HG03460 (cell line): Measurements from ENCODE around the gene UPK3A.
A peak's percentile ranks its signal among the peaks of the same experiment; 100 is the strongest.

ENCODE experiments used
- ATAC-seq: cut with Tn5 transposase; IDR thresholded peaks from one replicate; pipeline ENCODE4 v1.9.1; 2021; ENCODE audit not compliant: unreplicated experiment

Gene UPK3A

GRCh38 chr22:45284705-45285262, at the start of gene UPK3A:
Gene UPK3A (plus strand): TSS chr22:45284949. CDS start chr22:45285014, 65 bp downstream.
- no peak for ATAC-seq

GRCh38 chr22:45235101-45235777, 49.5 kb upstream of the UPK3A start:
- ATAC-seq: peak; percentile 74

- no peak for ATAC-seq
Observed at GRCh38 chr22:45235851-45236342, 48.9 kb upstream of the UPK3A start.

GRCh38 chr22:45237065-45237990, 47.4 kb upstream of the UPK3A start:
- ATAC-seq: no peak

GRCh38 chr22:45238076-45238956, 46.4 kb upstream of the UPK3A start:
- ATAC-seq: no peak

- no peak for ATAC-seq
Observed at GRCh38 chr22:45238957-45239680, 45.6 kb upstream of the UPK3A start.

DNA sequence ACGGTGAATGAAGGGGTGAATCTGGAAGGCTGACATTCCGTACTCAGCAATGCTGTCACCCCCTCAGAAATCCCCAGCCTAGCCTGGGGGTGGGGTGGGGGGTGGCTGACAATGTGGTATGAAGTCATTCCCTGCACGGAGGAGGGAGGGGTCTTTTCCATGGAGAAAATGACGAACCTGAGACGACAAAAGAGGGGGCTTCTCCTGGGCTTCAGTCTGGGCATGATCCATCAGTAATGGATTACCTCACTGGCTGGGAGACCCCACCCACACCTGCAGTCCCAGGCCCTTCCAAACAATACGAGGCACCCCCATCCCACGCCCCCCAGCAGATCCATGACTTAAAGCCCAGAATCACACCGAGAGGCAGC, 45.1 kb upstream of the UPK3A start:
- no peak for ATAC-seq

- peak; percentile 4 for ATAC-seq
Observed at GRCh38 chr22:45240104-45240809, 44.5 kb upstream of the UPK3A start.

DNA sequence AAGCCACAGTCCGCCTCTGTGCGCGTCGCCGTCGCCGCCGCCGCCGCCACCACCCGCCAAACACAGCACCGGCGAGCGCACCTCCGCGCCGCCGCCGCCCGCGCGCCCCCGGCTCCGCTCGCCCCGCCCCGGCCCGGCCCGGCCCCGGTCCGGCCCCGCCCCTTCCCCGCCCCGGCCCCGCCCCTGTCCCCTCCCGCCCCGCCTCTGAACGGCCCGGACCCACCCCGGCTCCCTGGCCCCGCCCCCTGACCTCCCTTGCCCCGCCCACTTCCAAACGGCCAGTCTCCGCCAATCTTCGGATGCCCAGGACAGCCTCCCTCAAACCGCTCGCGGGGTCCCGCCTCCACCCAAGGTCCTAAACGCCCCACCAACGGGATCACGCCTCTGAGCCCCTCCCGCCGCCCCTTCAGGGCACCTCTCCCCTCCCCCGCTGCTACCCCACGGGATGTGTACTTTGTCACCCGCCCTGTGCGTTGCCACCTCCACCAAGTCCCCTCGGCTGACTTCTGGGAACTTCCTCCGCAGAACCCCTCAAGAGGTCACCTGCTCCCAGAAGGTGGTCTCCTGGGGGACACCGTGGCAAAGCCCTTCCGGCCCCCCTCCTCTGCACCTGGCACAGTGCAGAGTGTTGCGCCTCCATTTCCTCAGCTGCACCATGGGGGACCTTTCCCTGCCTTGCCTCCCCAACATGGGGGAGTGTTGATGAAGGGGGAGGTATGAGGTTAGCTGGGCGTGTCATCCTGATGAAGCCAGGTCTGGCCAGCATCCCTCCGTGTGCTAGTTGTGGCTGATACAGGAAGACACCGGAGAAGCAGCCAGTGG, 43.7 kb upstream of the UPK3A start, which contains the start of gene KIAA0930:
TSS of gene KIAA0930 (minus strand) at position 85 of the 822 bp plus-strand sequence. CDS start 191 bp downstream, outside the sequence.
- peak; percentile 58 for ATAC-seq

- ATAC-seq: no peak
Observed at GRCh38 chr22:45242778-45243191, 42.0 kb upstream of the UPK3A start.

GRCh38 chr22:45244916-45245315, 39.8 kb upstream of the UPK3A start:
- no peak for ATAC-seq

- no peak for ATAC-seq
Observed at GRCh38 chr22:45246060-45246985, 38.4 kb upstream of the UPK3A start.

GRCh38 chr22:45248832-45249561, 35.8 kb upstream of the UPK3A start:
- no peak for ATAC-seq

GRCh38 chr22:45251825-45252224, 32.9 kb upstream of the UPK3A start:
- ATAC-seq: no peak

- ATAC-seq: no peak
Observed at GRCh38 chr22:45253039-45253641, 31.6 kb upstream of the UPK3A start.

- no peak for ATAC-seq
Observed at GRCh38 chr22:45254388-45254787, 30.4 kb upstream of the UPK3A start.
